GM18870 (cell line): ENCODE measurements around the gene IFT80.

Source experiments
- ATAC-seq: cut with Tn5 transposase; IDR thresholded peaks from one replicate; pipeline ENCODE4 v1.9.1; 2021; ENCODE audit warnings: moderate library complexity; ENCODE audit not compliant: unreplicated experiment

Gene IFT80

GRCh38 chr3:160401291-160402095 is 2.5 kb upstream of the IFT80 start:
- no peak for ATAC-seq

- ATAC-seq: no peak
Measured at GRCh38 chr3:160400702-160401150, 1.7 kb upstream of the IFT80 start.

- ATAC-seq: no peak
Measured at GRCh38 chr3:160400030-160400701, 1.1 kb upstream of the IFT80 start.

GRCh38 chr3:160398820-160399124 is 253 bp downstream of the IFT80 start:
- ATAC-seq: peak; percentile 18

- ATAC-seq: no peak
Measured at GRCh38 chr3:160395297-160395696, 3.7 kb downstream of the IFT80 start.

GRCh38 chr3:160394009-160394392 is 5.0 kb downstream of the IFT80 start:
- no peak for ATAC-seq

- no peak for ATAC-seq
Measured at GRCh38 chr3:160393346-160394008, 5.5 kb downstream of the IFT80 start.

GRCh38 chr3:160392798-160393197 is 6.2 kb downstream of the IFT80 start:
- no peak for ATAC-seq

- ATAC-seq: peak; percentile 39
Measured at GRCh38 chr3:160390565-160391138, 8.4 kb downstream of the IFT80 start.

- ATAC-seq: no peak
Measured at GRCh38 chr3:160384639-160385318, 14.2 kb downstream of the IFT80 start.

- no peak for ATAC-seq
Measured at GRCh38 chr3:160381470-160381869, 17.6 kb downstream of the IFT80 start.

GRCh38 chr3:160379628-160380214 is 19.3 kb downstream of the IFT80 start:
- ATAC-seq: no peak

- no peak for ATAC-seq
Measured at GRCh38 chr3:160378331-160379109, 20.5 kb downstream of the IFT80 start.

- ATAC-seq: no peak
Measured at GRCh38 chr3:160376681-160377080, 22.3 kb downstream of the IFT80 start.

- no peak for ATAC-seq
Measured at GRCh38 chr3:160374925-160375324, 24.1 kb downstream of the IFT80 start.

- no peak for ATAC-seq
Measured at GRCh38 chr3:160374472-160374871, 24.6 kb downstream of the IFT80 start.

GRCh38 chr3:160373655-160374054 is 25.4 kb downstream of the IFT80 start:
- ATAC-seq: no peak

GRCh38 chr3:160372780-160373179 is 26.2 kb downstream of the IFT80 start:
- no peak for ATAC-seq

- no peak for ATAC-seq
Measured at GRCh38 chr3:160370987-160371857, 27.8 kb downstream of the IFT80 start.
